Raji (cell line): Measurements from ENCODE around the gene CCDC169.

ENCODE experiments used
- POLR2A ChIP-seq: IDR thresholded peaks from 2 replicates; pipeline ENCODE4 v1.6.1; 2011; ENCODE audit warnings: low read depth, low read length, control low read depth; ENCODE audit not compliant: insufficient read depth

CCDC169 gene

GRCh38 chr13:36323951-36324566 is 26.4 kb upstream of the CCDC169 start:
- no peak for TF ChIP-seq POLR2A

DNA sequence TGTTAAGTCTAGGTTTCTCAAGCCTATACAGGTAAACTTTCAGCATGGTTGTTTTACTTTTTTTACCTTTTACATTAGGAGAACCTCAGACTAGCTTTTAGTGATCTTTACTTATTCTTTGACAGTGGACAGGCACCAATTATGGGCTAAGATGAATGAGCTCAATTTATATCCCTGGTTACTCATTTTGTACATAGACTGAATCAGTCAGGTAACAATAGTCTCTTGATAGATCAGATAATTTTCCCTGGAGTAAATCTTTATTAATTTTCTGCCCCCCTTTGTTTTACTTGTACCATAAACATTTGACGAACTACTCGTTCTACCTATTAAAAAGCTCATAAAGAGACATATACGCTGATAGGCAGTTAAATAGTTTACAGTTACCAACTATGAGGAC is 25.8 kb upstream of the CCDC169 start:
- TF ChIP-seq POLR2A = no peak

- no peak for TF ChIP-seq POLR2A
Measured at GRCh38 chr13:36313047-36313969, 15.7 kb upstream of the CCDC169 start.

GRCh38 chr13:36310417-36311108 is 12.9 kb upstream of the CCDC169 start:
- TF ChIP-seq POLR2A = no peak

- TF ChIP-seq POLR2A = no peak
Measured at GRCh38 chr13:36302289-36302688, 4.7 kb upstream of the CCDC169 start.

DNA sequence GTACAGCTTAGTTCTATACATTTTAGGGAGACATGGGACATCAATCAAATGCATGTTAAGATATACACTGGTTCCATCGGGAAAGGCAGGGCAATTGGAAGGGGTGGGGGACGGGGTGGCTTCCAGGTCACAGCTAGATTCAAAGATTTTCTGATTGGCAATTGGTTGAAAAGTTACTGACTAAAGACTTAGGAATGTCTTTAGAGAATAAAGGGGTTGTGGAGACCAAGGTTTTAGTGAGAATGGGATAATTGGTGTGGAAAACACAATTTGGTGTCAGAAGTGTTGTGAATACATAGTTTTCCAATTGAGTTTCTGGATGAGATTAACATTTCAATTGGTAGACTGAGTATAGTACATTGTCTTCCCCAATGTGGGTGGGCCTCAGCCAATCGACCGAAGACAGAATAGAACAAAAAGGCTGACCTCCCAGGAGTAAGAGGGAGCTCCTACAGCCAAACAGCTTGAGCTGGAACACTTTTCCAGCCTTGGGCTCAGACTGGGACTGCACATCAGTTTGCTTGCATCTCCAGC is 988 bp upstream of the CCDC169 start:
- no peak for TF ChIP-seq POLR2A

GRCh38 chr13:36294096-36294495 is 3.5 kb downstream of the CCDC169 start:
- TF ChIP-seq POLR2A = no peak

DNA sequence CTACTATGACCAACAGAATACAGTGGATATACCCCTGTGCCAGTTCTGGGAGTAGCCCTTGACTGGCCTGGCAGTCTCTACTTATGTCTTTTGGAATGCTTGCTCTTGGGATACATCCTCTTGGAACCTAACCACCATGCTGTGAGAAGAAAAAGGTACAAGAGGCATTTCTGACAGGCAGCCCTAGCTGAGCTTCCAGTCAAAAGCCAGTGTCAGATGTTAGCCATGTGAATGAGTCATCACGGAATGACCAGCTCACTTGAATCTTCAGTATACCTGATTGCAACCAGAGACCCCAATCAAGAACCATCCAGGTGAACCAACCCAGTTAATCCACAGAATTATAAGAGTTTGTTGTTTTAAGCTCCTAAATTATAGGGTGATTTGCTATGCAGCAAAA is 4.1 kb downstream of the CCDC169 start:
- no peak for TF ChIP-seq POLR2A

- no peak for TF ChIP-seq POLR2A
Measured at GRCh38 chr13:36288794-36289391, 8.7 kb downstream of the CCDC169 start.

DNA sequence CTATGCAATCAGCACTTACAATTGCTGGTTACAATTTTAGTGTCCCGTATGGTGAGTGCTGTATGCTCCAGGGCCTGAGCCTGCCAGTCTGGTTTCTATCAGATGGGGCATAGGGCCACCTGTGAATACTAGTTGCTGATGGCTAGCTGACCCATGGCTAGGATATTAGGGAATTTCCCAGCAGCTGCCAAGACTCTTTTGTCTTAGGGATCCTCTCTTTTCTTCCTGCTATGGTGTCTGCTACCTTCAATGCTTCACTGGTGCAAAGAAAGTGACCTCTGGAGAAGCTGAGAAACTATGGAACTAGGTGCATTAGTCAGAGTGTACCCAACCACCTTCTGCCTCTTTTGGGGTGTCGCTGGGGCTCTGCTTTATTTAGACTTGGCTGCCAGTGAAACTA is 11.6 kb downstream of the CCDC169 start:
- no peak for TF ChIP-seq POLR2A

DNA sequence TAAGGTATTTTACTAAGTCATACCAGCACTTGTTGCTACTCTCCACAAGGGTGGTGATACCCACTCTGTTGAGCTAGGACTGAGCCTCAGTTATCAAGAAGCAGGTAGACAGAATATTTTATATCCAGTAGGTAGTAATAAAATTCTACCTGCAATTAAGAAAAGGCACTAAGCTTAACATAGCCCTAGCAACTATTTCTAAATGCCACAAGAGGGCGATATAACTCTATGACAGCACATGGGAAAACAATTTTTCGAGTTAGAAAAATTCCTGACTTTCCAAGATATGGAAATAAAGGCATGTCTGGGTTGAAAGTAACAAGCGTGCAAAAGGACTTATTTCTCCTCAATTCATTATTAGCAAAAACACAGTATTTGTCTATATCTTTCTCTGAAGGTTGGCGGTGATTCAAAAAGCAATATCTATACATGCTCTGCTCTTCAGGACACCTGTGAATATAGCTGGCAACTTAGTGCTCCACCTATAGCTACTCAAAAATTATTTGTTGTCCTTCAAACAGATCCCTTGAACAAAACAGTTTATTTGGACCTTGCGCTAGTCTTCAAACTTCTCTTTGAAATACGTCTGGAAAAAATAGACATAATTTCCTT is 14.7 kb downstream of the CCDC169 start:
- no peak for TF ChIP-seq POLR2A

DNA sequence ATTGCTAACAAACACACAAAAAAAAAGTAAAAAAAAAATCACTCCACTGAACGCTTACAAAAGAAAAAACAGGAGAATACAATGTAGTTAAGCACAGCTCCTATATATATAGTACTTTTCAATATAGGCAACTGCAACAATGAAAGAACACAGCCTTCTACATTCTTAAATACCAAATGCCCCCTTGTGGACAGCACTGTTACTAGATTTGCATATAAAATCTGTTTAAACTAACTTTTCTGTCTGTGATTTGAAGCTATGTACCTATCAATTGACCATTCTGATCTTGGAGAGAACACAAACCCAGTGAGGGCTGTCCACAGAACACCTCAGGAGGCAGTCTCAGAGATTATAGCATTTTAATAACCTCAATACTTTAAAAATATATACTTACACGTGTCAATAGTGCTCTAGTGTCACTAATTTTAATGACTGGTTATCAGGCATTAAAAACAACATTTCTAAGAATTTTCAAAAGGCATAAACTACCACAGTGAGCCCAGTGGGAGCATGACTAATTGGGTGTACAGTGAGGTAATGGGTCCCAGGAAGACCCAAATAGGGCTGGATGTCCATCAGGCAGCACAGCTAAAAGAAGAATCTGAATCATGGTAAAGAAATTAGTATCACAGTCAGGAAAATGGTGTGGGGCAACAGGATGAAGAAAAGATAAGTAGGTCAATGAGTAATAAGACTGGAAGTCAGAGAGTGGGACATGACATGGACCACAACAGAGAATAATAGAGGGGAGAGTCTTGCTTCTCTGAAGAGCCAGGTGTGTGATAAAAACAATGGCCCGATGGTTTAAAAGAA is 22.2 kb downstream of the CCDC169 start:
- TF ChIP-seq POLR2A = no peak

GRCh38 chr13:36273431-36273830 is 24.2 kb downstream of the CCDC169 start:
- TF ChIP-seq POLR2A = no peak

DNA sequence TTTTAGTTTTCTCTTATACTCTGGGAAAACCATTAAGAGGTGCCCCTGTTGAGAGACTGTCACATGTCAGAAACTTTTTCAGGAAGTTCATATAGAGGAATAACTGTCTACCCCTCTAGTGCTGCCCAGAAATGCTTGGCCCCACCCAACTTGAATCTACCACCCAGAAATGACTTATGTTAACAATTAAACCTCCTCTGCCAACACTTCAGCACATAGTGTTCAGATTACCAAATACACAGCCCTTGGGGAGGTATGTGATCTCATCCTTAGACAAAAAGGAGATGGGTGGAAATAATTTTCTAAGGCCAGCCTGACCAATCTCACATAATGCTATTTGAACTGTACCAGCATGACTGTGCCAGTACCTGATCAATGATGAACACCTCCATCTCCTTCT is 35.6 kb downstream of the CCDC169 start:
- TF ChIP-seq POLR2A = no peak

DNA sequence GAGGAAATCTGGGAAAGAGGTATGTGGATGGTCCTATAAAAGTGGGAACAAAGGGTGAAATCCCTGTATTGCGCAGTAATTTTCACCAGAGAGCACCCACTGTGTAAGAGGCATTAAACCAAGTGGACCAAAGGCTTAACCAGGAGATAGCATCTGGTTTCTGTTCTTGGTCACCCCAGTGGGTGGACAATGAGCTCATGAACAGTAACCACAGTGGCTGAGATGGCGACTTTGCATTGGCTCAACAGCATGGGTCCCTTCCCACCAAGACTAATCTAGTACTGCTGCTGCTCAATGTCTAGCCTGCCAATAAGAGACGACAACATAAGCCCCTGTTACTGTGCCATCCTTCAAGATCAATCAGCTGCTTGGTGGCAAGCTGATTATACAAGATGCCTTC is 36.6 kb downstream of the CCDC169 start:
- no peak for TF ChIP-seq POLR2A
